WI38 (cell line): Measurements from ENCODE around the gene NUDT2.
A peak's percentile ranks its signal among the peaks of the same experiment; 100 is the strongest.

Experiments
- H3K4me3 ChIP-seq: 2 replicates; pipeline ENCODE4 v1.5.1; 2011; ENCODE audit warnings: low read depth, mild to moderate bottlenecking, control low read depth, low read length
- TF ChIP-seq, protein P1 (sequence below): IDR thresholded peaks from 2 replicates; pipeline ENCODE4 v1.5.1; 2012; ENCODE audit warnings: low read depth, mild to moderate bottlenecking, control low read depth, low read length

The NUDT2 gene

GRCh38 chr9:34328500-34328986 lies 826 bp upstream of the NUDT2 start:
- peak overlapping the region; percentile 98 for H3K4me3 ChIP-seq
- TF ChIP-seq, protein P1, sequence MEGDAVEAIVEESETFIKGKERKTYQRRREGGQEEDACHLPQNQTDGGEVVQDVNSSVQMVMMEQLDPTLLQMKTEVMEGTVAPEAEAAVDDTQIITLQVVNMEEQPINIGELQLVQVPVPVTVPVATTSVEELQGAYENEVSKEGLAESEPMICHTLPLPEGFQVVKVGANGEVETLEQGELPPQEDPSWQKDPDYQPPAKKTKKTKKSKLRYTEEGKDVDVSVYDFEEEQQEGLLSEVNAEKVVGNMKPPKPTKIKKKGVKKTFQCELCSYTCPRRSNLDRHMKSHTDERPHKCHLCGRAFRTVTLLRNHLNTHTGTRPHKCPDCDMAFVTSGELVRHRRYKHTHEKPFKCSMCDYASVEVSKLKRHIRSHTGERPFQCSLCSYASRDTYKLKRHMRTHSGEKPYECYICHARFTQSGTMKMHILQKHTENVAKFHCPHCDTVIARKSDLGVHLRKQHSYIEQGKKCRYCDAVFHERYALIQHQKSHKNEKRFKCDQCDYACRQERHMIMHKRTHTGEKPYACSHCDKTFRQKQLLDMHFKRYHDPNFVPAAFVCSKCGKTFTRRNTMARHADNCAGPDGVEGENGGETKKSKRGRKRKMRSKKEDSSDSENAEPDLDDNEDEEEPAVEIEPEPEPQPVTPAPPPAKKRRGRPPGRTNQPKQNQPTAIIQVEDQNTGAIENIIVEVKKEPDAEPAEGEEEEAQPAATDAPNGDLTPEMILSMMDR: no peak

DNA sequence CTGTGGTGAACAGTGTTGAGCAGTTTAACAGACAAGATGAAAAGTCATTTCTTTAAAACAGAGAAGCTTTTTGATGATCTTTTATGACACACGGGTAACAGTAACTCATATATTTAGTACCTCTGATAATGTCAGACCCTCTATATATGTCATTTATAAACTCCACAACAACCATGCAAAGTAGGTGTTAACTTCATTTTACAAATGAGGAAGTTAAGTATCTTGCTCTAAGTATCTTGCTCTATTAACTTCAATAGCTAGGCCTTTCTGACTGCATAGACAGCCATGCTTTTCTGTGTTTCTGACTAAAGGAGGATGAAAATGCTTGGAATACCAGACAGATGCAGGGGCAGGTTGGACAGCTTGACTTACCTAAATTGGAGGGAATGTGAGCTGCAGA lies 1.8 kb downstream of the NUDT2 start:
- no peak overlapping the region for H3K4me3 ChIP-seq
- TF ChIP-seq, protein P1: no peak

- TF ChIP-seq, protein P1: no peak
Observed at GRCh38 chr9:34332076-34332964, 3.0 kb downstream of the NUDT2 start.

DNA sequence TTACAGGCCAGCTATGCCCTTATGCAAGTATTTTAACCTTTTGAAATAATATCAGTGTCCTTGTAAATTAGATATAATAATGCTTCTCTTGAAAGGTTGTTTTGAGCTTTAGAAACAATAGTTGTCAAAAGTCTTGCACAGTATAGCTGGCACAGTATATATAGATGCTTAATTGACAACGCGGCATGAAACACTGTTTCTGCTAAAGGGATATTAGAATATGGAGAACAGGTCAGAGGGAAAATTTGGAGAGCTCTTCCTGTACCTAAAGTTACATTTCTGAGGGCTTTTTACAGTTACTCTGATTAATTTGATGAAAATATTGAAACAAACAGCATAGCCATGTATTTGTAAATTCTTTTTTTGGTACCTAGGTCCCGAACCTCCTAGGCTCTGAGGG lies 4.5 kb downstream of the NUDT2 start:
- H3K4me3 ChIP-seq: no peak overlapping the region
- TF ChIP-seq, protein P1: no peak

More at GRCh38 chr9:34332076-34332964, 3.0 kb downstream of the NUDT2 start:
- no peak overlapping the region for H3K4me3 ChIP-seq

DNA sequence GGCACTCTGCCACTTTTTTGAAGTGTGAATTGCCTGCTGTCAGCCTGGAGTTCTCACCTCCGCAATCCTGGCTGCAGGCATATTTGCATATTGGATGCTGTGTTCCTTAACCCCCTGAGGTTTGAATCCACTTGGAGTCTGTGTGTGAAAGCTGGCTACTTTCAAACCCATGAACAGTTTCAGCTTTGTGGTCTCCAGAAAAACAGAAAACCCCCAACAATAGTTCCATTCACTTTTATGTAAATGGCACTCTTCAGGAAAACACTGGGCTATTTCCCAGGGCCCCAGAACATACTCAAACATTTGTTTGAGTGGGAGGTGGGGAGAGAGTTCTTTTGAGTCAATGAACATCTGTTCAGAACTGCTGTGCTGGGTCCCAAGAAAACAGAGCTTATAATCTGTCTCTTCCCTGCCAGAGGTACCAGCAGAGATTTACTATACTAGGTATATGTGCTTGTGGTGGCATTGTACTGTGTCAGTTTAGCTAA lies 5.0 kb downstream of the NUDT2 start:
- TF ChIP-seq, protein P1: no peak
- H3K4me3 ChIP-seq: no peak overlapping the region

GRCh38 chr9:34334916-34335315 lies 5.5 kb downstream of the NUDT2 start:
- H3K4me3 ChIP-seq: no peak overlapping the region

More at GRCh38 chr9:34334916-34335315, 5.5 kb downstream of the NUDT2 start:
- TF ChIP-seq, protein P1: no peak
